Esophagus squamous epithelium (tissue), 5 donors: ENCODE measurements around the gene TMEM223. TPM values are rescaled to one million over a fixed set of nuclear protein-coding genes. Genes with fewer than 3 reads are reported as not detected.
"Not testable (repeated sequence)": the region's sequence is repeated elsewhere in the genome, so short reads cannot be mapped to it uniquely, and the experiment has no call there.

Source experiments
- DNase-seq: peaks from one replicate; lab custom pipeline; 2025; lab: John Stamatoyannopoulos, UW
- H3K27ac ChIP-seq, 4 donors: fragments of 200-600 bp; sonication (generic); one replicate each; pipeline ENCODE4 v1.5.1; 2016 to 2019; ENCODE audit warnings: mild to moderate bottlenecking in 1 of 4
- H3K27me3 ChIP-seq, 4 donors: fragments of 200-600 bp; sonication (generic); 1 replicate in 3 of 4; 2 replicates in 1 of 4; pipeline versions ENCODE4 v1.5.1 to v1.6.0; 2017 to 2021; ENCODE audit warnings: antibody characterized with exemption in 1 of 4
- H3K36me3 ChIP-seq, 3 donors: fragments of 200-600 bp; sonication (generic); one replicate each; pipeline ENCODE4 v1.5.1; 2016 to 2019
- H3K4me1 ChIP-seq, 3 donors: fragments of 200-600 bp; sonication (generic); one replicate each; pipeline ENCODE4 v1.5.1; 2017 to 2019
- H3K4me3 ChIP-seq, 4 donors: fragments of 200-600 bp; sonication (generic); 1 replicate in 3 of 4; 2 replicates in 1 of 4; pipeline ENCODE4 v1.5.1; 2016 to 2019; ENCODE audit warnings: mild to moderate bottlenecking in 2 of 4, moderate library complexity in 1 of 4
- H3K9me3 ChIP-seq, 3 donors: fragments of 200-600 bp; sonication (generic); one replicate each; pipeline ENCODE4 v1.5.1; 2016 to 2019
- POLR2A ChIP-seq, 4 donors: fragments of 450-650 bp; IDR thresholded peaks; one replicate each; pipeline ENCODE4 v1.6.1; 2017; ENCODE audit warnings: antibody characterized with exemption in 4 of 4, mild to moderate bottlenecking in 4 of 4, moderate library complexity in 3 of 4
- WGBS, 2 donors: methylation state at CpG; one replicate each; pipeline ENCODE4 v1.1.5; 2018; 5-methylcytosine and 5-hydroxymethylcytosine counted together
- intact Hi-C: fragments of 100-400 bp; cut with DNase I; formaldehyde crosslinking; loops from one replicate; pipeline ENCODE4 v1.15.0; 2022
- total RNA-seq, 4 donors: library from RNA; depleted of rRNA; stranded (reverse); fragments of >200 nt; gene quantifications; one replicate each; pipeline ENCODE4 v1.1.0, GENCODE V29; 2016
- TF ChIP-seq, protein P1 (sequence below), 6 experiments: fragments of 450-650 bp in 4 of 6; fragments of 200-600 bp in 2 of 6; sonication (generic) in 2 of 6; IDR thresholded peaks; one replicate each; pipeline ENCODE4 v1.5.1; 2016 to 2019; ENCODE audit warnings: antibody characterized with exemption in 6 of 6, mild to moderate bottlenecking in 4 of 6, moderate library complexity in 4 of 6
- donor health status: DM: yes; HTN: yes; CAD: no.

Gene TMEM223, protein sequence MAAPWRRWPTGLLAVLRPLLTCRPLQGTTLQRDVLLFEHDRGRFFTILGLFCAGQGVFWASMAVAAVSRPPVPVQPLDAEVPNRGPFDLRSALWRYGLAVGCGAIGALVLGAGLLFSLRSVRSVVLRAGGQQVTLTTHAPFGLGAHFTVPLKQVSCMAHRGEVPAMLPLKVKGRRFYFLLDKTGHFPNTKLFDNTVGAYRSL
- 10 to 100 TPM; 13.2 to 28.4 (median 22.0) TPM for total RNA-seq

DNA sequence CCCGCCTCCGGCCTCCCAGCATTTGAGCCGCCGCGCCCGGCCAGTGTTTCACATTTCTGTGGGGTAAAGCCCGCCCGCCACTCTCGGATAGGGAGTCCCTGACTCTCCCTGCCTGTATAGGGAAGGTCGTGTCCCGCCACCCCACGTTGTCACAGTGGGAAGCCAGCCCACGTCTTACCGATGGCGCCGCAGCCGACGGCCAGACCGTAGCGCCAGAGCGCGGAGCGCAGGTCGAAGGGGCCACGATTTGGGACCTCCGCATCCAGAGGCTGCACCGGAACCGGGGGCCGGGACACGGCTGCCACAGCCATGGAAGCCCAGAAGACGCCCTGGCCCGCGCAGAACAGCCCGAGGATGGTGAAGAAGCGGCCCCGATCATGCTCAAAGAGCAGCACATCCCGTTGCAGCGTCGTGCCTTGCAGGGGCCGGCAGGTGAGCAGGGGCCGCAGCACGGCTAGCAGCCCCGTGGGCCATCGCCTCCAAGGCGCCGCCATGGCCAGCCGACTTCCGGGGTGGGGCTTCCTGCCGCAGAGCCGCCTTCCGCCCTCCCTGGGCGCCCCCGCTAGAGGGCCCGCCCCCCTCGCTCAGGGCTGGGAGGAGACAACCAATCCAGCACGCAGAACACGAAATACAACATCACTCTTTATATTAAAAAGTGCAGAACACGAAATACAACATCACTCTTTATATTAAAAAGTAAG, at the start of gene TMEM223:
TSS of gene TMEM223 (minus strand) at position 506 of the 701 bp plus-strand sequence. CDS start at position 494, 12 bp downstream.
- no peaks in the 10 kb centered on the region for H3K27me3 ChIP-seq
- TF ChIP-seq, protein P1, sequence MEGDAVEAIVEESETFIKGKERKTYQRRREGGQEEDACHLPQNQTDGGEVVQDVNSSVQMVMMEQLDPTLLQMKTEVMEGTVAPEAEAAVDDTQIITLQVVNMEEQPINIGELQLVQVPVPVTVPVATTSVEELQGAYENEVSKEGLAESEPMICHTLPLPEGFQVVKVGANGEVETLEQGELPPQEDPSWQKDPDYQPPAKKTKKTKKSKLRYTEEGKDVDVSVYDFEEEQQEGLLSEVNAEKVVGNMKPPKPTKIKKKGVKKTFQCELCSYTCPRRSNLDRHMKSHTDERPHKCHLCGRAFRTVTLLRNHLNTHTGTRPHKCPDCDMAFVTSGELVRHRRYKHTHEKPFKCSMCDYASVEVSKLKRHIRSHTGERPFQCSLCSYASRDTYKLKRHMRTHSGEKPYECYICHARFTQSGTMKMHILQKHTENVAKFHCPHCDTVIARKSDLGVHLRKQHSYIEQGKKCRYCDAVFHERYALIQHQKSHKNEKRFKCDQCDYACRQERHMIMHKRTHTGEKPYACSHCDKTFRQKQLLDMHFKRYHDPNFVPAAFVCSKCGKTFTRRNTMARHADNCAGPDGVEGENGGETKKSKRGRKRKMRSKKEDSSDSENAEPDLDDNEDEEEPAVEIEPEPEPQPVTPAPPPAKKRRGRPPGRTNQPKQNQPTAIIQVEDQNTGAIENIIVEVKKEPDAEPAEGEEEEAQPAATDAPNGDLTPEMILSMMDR (IDR thresholded peaks at IDR 0.05) = peak in 4 of 6 experiments; percentile 20 to 43 (median 36)
- peak in 3 of 4 donors; percentile 42 to 84 (median 77) for TF ChIP-seq POLR2A (IDR thresholded peaks at IDR 0.05)
- H3K9me3 ChIP-seq = no peaks in the 10 kb centered on the region
- H3K36me3 ChIP-seq = peaks cover 31 to 66% (median 39%) of the 10 kb centered on the region in 3 donors
- peak; percentile 24 for DNase-seq
- peak within 1 kb of the TSS; percentile 81 to 90 (median 86) for H3K4me3 ChIP-seq
- 0% methylated on average over 1 to 3 of the region's 58 CpGs for WGBS, 2 donors
- intact Hi-C loops = loop anchor here (5.0 kb wide), 1 partner anchor 71 kb away; no protein-coding TSS in a partner anchor
- H3K4me1 ChIP-seq = peaks cover 27 to 54% (median 31%) of the 10 kb centered on the region in 3 donors
- H3K27ac ChIP-seq = peak within 1 kb of the TSS; percentile 86 to 93 (median 88)

DNA sequence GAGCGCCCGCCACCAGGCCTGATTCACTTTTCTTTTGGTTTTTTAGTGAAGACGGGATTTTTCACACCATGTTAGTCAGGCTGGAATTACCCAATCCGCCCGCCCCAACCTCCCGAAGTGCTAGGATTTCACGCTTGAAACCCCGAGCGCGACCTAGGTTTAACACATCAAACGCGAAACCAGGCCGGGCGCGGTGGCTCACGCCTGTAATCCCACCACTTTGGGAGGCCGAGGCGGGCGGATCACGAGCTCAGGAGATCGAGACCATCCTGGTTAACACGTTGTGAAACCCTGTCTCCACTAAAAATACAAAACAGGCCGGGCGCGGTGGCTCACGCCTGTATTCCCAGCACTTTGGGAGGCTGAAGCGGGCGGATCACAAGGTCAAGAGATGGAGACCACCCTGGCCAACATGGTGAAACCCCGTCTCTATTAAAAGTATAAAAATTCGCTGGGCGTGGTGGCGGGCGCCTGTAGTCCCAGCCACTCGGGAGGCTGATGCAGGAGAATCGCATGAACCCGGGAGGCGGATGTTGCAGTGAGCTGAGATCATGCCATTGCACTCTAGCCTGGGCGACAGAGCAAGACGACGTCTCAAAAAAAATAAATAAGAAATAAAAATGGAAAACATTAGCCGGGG, 49.0 kb upstream of the TMEM223 start:
- Histone ChIP-seq H3K4me1 (peaks cover 17 to 52% (median 23%) of the 10 kb centered on the region in 3 donors), H3K4me3 (peak overlapping the region; percentile 82 to 93 (median 89)), H3K27ac (peak overlapping the region; percentile 95 to 99 (median 98))
- H3K9me3 ChIP-seq, H3K36me3 ChIP-seq, DNase-seq, intact Hi-C loops, H3K27me3 ChIP-seq: not testable (repeated sequence)
- 0 to 1% methylated on average over 27 to 37 of the region's 41 CpGs for WGBS, 2 donors

DNA sequence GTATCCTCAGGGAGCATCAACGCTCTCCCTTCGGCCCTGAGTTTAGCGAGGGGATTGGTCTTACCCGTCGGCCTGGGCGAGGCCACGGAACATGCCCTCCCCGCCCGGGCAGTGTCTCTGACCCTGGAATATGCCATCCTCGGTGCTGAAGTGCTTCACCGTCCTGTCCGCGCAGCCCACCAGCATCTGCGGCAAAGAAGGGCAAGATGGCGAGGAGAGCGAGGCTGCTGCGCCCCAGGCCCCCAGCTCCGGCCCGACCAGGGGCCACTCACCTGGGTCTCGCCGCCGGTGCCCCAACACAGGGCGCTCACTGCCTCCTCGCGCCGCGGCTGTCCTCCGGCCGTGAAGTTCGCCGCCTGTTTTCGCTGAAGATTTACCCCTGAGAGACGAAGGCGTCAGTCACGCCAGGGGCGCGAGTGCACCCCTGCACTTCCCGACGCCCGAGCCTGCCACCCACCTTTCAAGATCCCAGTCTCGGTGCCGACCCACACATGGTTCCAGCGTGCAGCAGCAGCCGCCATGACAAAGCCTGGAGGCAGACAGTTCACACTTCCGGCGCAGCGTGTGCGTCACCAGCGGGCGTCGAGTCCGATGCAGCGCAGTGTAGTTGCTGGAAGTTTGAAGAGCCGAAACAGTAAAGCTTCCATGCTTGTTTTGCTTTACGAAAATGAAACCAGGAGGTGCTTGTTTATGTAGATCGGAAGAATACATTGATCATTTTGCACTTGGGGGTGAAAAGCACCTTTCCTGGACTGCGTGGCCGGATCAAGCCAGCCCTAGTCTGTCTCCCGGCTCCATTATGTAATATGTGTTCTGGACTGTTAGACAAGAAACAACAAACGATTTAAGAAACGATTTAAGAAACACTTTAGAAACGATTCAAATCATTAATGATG, 47.5 kb upstream of the TMEM223 start, which contains the start of gene WDR74:
TSS of gene WDR74 (minus strand) at position 541 of the 896 bp plus-strand sequence. CDS start at position 521, 20 bp downstream.
- WGBS, 2 donors = 0 to 1% methylated on average over 23 to 39 of the region's 62 CpGs
- intact Hi-C loops = no loop called here
- Histone ChIP-seq H3K36me3 (peaks cover 0 to 24% (median 17%) of the 10 kb centered on the region in 3 donors), H3K9me3 (no peaks in the 10 kb centered on the region), H3K27me3 (no peaks in the 10 kb centered on the region), H3K4me3 (peak within 1 kb of the TSS; percentile 82 to 93 (median 89)), H3K4me1 (peaks cover 17 to 58% (median 23%) of the 10 kb centered on the region in 3 donors), H3K27ac (peak within 1 kb of the TSS; percentile 95 to 99 (median 98))
- peak in 3 of 4 donors; percentile 41 to 94 (median 73) for TF ChIP-seq POLR2A (IDR thresholded peaks at IDR 0.05)
- TF ChIP-seq, protein P1 (IDR thresholded peaks at IDR 0.05) = peak in 1 of 6 experiments; percentile 20
- peak; percentile 57 for DNase-seq

DNA sequence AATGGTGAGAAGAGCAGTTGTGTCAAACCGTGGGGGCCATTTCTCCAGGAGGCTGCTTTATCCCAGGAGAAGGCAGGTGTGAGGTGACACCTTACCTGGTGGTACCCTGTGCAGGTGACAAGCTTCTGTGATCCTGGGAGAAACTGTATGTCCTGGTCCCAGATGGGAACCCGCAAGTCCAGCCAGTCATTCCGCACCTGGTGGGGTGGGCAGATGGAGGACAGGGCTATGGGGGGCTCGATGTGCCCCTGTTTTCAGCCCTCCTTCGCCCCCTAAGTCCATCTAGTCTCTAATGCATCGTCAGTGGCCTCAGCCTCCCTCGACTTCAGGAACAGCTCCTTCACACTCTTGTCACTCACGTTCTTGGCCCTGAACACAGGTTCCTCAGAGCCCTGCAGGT, 43.5 kb upstream of the TMEM223 start:
- Histone ChIP-seq H3K36me3 (peaks cover 0 to 34% (median 21%) of the 10 kb centered on the region in 3 donors), H3K4me1 (peaks cover 26 to 57% (median 33%) of the 10 kb centered on the region in 3 donors), H3K9me3 (no peaks in the 10 kb centered on the region), H3K27ac (no peak overlapping the region), H3K27me3 (no peaks in the 10 kb centered on the region), H3K4me3 (no peak overlapping the region)
- intact Hi-C loops = no loop called here
- TF ChIP-seq, protein P1 (IDR thresholded peaks at IDR 0.05) = no peak
- no peak for TF ChIP-seq POLR2A (IDR thresholded peaks at IDR 0.05)
- 81 to 84% methylated on average over 6 to 8 of the region's 8 CpGs for WGBS, 2 donors
- no peak for DNase-seq
